GM19240 (cell line): ENCODE measurements around the gene DMD.
"Not testable (repeated sequence)": the region's sequence is repeated elsewhere in the genome, so short reads cannot be mapped to it uniquely, and the experiment has no call there.

Source experiments
- DNase-seq: peaks from one replicate; pipeline ENCODE4 v3.0.0; 2011; ENCODE audit warnings: low spot score; ENCODE audit not compliant: insufficient read length

The DMD gene

GRCh38 chrX:31449965-31450364 is 1761.4 kb downstream of the DMD start:
- DNase-seq = no peak

GRCh38 chrX:31449081-31449480 is 1762.3 kb downstream of the DMD start:
- no peak for DNase-seq

DNA sequence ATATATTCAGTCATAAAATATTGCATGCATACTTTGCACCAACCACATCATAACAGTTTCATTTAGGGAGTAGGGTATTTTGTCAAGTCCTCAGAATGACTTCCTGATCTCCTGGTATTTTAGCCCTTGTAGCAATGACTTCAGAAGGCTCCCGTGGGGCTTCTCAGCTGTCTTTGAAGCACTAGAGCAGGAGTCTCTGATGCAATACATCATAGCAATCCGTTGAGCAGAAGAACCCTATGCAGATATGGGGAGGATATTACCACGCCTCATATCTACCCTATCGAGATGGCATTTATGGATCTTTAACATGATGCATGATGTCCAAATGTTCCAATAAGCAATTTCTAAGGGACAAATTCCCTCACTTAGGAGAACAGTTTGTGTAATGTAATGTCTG is 1765.8 kb downstream of the DMD start:
- DNase-seq = no peak

DNA sequence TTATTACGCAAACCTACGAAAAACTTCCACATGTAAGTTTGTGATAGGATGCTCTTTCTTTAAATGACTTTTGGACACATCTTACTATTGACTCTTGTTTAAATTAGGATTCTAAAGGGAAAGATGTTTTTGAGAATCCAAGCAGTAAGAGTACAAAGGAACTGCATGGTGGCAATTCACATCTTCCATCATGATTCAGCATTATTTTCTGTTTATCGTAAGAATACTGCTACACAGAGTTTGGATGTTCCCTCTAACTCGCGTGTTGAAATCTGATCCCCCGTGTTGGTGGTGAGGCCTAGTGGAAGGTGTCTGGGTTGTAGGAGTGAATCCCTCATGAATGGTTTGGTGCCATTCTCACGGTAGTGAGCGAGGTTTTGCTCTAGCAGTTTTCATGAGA is 1767.7 kb downstream of the DMD start:
- no peak for DNase-seq

- no peak for DNase-seq
These were observed 1770.8 kb downstream of the DMD start for GRCh38 chrX:31440546-31440945.

- DNase-seq = no peak
These were observed 1774.9 kb downstream of the DMD start for GRCh38 chrX:31436424-31436823.

GRCh38 chrX:31435592-31435991 is 1775.8 kb downstream of the DMD start:
- no peak for DNase-seq

DNA sequence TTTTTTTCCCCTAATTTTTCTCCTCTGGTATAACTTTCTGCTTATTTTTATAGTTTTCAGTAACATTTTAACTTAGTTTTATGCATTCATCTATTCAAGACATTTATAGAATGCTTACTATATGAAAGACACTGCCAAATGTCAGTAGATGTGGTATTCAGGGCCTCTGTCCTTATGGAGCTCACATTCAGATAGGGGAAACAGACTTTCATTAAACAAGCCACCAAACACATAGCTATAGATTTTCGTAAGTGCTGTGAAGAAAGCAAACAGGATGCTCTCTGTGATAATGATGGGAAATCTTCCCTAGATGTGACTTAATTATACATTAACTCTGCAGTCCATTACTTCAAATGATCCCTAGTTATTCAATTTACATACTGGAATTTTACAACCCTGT is 1777.5 kb downstream of the DMD start:
- DNase-seq = no peak

- DNase-seq = no peak
These were observed 1781.4 kb downstream of the DMD start for GRCh38 chrX:31429915-31430314.

- no peak for DNase-seq
These were observed 1787.7 kb downstream of the DMD start for GRCh38 chrX:31423609-31424189.

DNA sequence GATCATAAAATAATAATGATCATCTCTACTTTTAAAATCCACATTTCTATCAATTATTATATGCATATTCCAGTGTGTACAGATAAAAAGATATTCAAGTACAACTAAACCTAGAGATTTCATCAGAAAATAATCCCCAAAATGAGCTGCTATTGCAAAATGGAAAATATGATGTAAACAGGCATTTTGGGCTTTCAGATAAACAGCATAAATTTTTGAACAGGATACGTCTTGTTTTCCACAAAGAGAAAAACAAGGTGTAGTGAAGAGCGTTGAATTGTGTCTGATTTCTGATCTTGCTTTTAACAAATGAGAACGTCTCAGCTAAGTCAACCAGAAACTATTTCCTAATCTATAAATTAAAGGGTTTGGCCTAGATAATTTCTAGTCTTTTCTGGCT is 1789.9 kb downstream of the DMD start:
- no peak for DNase-seq

DNA sequence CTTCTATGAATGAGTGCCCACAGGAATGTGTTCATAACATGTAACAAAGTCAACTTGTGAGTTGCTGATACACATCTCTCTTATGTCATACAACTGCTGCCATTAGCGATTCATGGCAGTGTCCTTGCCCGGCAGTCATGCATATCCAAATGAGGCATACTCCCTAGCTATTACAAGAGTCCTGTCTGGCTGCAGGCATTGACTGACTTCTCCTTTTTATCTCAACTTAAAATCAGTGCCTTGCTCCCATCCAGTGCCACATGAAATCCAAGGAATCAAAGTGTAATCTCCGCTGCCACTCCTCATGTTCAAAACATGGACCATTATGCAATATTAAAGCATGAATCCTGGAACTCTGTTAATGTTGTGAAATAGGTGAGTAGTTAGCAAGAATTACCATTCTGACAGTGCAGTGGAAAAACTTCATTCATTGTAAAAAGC is 1790.6 kb downstream of the DMD start:
- no peak for DNase-seq

- DNase-seq = no peak
These were observed 1791.0 kb downstream of the DMD start for GRCh38 chrX:31420302-31420701.

GRCh38 chrX:31397119-31397518 is 1814.2 kb downstream of the DMD start:
- DNase-seq = no peak

- no peak for DNase-seq
These were observed 1818.8 kb downstream of the DMD start for GRCh38 chrX:31392513-31392912.

- no peak for DNase-seq
These were observed 1822.4 kb downstream of the DMD start for GRCh38 chrX:31388946-31389345.

- DNase-seq = no peak
These were observed 1826.9 kb downstream of the DMD start for GRCh38 chrX:31384471-31384870.

DNA sequence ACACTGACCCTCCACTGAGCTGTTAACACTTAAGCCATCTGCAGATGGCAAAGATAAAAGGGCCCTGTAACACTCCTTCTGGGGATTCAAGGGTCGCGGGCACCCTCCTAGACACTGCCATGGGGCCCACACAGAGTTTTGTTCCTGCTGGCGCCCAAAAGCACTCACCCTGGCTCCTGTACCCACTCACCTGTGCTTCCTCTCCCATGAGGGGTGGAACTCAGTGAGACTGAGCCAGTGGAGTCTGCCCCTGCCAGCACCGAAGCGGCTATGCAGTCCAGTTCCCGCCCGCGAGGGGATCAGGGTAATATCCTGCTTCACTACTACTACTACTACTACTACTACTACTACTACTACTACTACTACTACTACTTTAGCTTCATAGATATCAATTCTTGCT is 1827.4 kb downstream of the DMD start:
- DNase-seq = no peak

DNA sequence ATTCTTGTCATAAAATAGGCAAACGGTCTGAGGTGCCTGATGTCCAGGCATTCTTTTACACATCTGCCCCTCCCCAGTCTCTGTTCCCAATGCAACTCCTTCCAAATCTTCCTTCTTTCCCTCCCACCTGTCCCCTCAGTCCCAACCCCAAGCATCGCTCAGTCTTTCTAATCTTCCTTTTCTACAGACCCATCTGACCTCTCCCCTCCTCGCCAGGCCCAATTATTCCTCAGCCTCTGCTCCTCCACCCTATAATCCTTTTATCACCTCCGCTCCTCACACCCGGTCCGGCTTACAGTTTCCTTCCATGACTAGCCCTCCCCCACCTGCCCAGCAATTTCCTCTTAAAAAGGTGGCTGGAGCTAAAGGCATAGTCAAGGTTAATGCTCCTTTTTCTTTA is 1832.4 kb downstream of the DMD start:
- not testable (repeated sequence) for DNase-seq

DNA sequence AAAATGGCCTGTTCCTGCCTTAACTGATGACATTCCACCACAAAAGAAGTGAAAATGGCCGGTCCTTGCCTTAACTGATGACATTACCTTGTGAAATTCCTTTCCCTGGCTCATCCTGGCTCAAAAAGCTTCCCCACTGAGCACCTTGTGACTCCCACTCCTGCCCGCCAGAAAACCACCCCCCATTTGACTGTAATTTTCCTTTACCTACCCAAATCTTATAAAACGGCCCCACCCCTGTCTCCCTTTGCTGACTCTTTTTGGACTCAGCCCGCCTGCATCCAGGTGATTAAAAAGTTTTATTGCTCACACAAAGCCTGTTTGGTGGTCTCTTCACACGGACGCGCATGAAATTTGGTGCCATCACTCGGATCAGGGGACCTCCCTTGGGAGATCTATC is 1833.5 kb downstream of the DMD start:
- not testable (repeated sequence) for DNase-seq

DNA sequence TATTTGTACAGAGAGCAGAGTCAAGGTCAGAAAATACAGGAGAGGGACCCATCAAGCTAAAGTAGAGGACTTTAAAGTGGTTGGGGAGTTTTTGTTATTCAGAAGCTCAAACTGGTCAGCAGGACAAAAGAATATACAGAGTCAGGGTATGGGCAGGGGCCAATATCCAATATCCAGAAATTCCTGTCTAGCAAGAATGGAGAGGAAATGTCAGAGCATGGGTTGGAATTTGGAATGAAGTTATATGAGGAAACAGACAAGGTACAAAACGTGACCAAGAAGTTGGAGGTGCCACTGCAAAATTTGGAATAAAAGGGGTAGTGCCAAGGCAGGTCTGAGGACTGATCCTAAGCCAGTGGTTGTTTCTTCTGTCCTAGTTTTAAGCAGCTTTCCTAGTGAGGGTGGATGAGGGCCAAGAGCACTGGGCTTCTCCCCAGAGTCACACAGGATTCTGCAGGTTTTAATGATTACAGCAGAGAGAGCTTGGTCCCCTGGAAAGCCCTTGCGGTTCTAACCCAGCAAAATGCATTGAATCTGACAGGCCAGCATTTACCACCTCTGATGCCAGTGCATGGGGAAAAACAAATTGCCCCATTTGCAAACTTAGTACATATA is 1834.8 kb downstream of the DMD start:
- no peak for DNase-seq

- no peak for DNase-seq
These were observed 1836.6 kb downstream of the DMD start for GRCh38 chrX:31374786-31375185.

- DNase-seq = no peak
These were observed 1839.4 kb downstream of the DMD start for GRCh38 chrX:31371956-31372355.

GRCh38 chrX:31367816-31368215 is 1843.5 kb downstream of the DMD start:
- DNase-seq = no peak
